CD4-positive, alpha-beta T cell treated with Interleukin-6 at 100 ng/mL for 8 hours (primary cell): ENCODE measurements around the gene FGD4.

Experiments used
- DNase-seq: peaks from one replicate; pipeline ENCODE4 v3.0.0-alpha.2; 2020; ENCODE audit warnings: mixed read lengths, low spot score

The FGD4 gene

GRCh38 chr12:32457251-32458025, 58.1 kb downstream of the FGD4 start:
- DNase-seq: no peak

GRCh38 chr12:32460638-32461037, 61.3 kb downstream of the FGD4 start:
- DNase-seq: no peak

GRCh38 chr12:32462908-32463307, 63.5 kb downstream of the FGD4 start:
- no peak for DNase-seq

- no peak for DNase-seq
Observed at GRCh38 chr12:32466187-32466586, 66.8 kb downstream of the FGD4 start.

- no peak for DNase-seq
Observed at GRCh38 chr12:32466986-32467711, 67.8 kb downstream of the FGD4 start.

- no peak for DNase-seq
Observed at GRCh38 chr12:32467959-32468863, 68.9 kb downstream of the FGD4 start.

GRCh38 chr12:32470936-32471470, 71.6 kb downstream of the FGD4 start:
- DNase-seq: no peak

- DNase-seq: no peak
Observed at GRCh38 chr12:32471591-32472001, 72.2 kb downstream of the FGD4 start.

- no peak for DNase-seq
Observed at GRCh38 chr12:32475724-32476123, 76.4 kb downstream of the FGD4 start.

- no peak for DNase-seq
Observed at GRCh38 chr12:32476446-32476845, 77.1 kb downstream of the FGD4 start.

GRCh38 chr12:32477714-32478113, 78.4 kb downstream of the FGD4 start:
- no peak for DNase-seq

- no peak for DNase-seq
Observed at GRCh38 chr12:32478166-32478565, 78.8 kb downstream of the FGD4 start.

GRCh38 chr12:32478858-32479725, 79.7 kb downstream of the FGD4 start:
- DNase-seq: no peak

- DNase-seq: no peak
Observed at GRCh38 chr12:32482226-32482625, 82.9 kb downstream of the FGD4 start.

- no peak for DNase-seq
Observed at GRCh38 chr12:32483499-32483898, 84.1 kb downstream of the FGD4 start.

GRCh38 chr12:32483993-32484392, 84.6 kb downstream of the FGD4 start:
- no peak for DNase-seq

- no peak for DNase-seq
Observed at GRCh38 chr12:32486158-32486557, 86.8 kb downstream of the FGD4 start.

GRCh38 chr12:32488132-32488531, 88.8 kb downstream of the FGD4 start:
- no peak for DNase-seq

GRCh38 chr12:32489070-32489469, 89.7 kb downstream of the FGD4 start:
- no peak for DNase-seq

GRCh38 chr12:32490801-32491200, 91.4 kb downstream of the FGD4 start:
- no peak for DNase-seq

GRCh38 chr12:32493282-32493681, 93.9 kb downstream of the FGD4 start:
- DNase-seq: no peak
